Activated CD4-positive, alpha-beta T cell treated with anti-CD3 and anti-CD28 coated beads, Interleukin-2, amount 10 ng/mL, durations not matched to agents 24 days and 14 days (primary cell): ENCODE results near the gene RAB10. TPM values are rescaled to one million over a fixed set of nuclear protein-coding genes. Genes with fewer than 3 reads are reported as not detected.

Experiments
- DNase-seq: peaks from one replicate; pipeline ENCODE4 v3.0.0; 2022
- H3K27ac Mint-ChIP-seq: one replicate; pipeline ENCODE4 v1.8.0; 2022; ENCODE audit warnings: mild to moderate bottlenecking, mixed read lengths
- H3K27me3 Mint-ChIP-seq: one replicate; pipeline ENCODE4 v1.8.0; 2022; ENCODE audit warnings: mixed read lengths
- H3K36me3 Mint-ChIP-seq: one replicate; pipeline ENCODE4 v1.8.0; 2022; ENCODE audit warnings: low read depth, mild to moderate bottlenecking, mixed read lengths
- H3K4me1 Mint-ChIP-seq: one replicate; pipeline ENCODE4 v1.8.0; 2021; ENCODE audit warnings: mixed read lengths
- H3K4me3 Mint-ChIP-seq: one replicate; pipeline ENCODE4 v1.8.0; 2022; ENCODE audit warnings: mild to moderate bottlenecking, moderate library complexity, mixed read lengths
- H3K9me3 Mint-ChIP-seq: one replicate; pipeline ENCODE4 v1.8.0; 2021; ENCODE audit warnings: mixed read lengths
- intact Hi-C: fragments of 100-400 bp; cut with micrococcal nuclease; formaldehyde crosslinking; loops from one replicate; pipeline ENCODE4 v1.15.1; 2023
- total RNA-seq: library from RNA; stranded (reverse); gene quantifications from 2 replicates; pipeline ENCODE4 v1.2.3, GENCODE V29; 2022

RAB10 gene
- total RNA-seq, 1 donor from 2014 or later: 133 TPM

GRCh38 chr2:26184121-26184520, 150.2 kb downstream of the RAB10 start:
- Mint-ChIP-seq H3K27me3 (peaks cover 15% of the 10 kb centered on the region), H3K4me1 (peaks cover 17% of the 10 kb centered on the region), H3K9me3 (no peaks in the 10 kb centered on the region), H3K4me3 (peak overlapping the region; percentile 65), H3K27ac (peak overlapping the region; percentile 76), H3K36me3 (no peaks in the 10 kb centered on the region)
- no peak for DNase-seq
- intact Hi-C loops: loop anchor here (5.0 kb wide), 1 partner anchor 63 kb away; no protein-coding TSS in a partner anchor

DNA sequence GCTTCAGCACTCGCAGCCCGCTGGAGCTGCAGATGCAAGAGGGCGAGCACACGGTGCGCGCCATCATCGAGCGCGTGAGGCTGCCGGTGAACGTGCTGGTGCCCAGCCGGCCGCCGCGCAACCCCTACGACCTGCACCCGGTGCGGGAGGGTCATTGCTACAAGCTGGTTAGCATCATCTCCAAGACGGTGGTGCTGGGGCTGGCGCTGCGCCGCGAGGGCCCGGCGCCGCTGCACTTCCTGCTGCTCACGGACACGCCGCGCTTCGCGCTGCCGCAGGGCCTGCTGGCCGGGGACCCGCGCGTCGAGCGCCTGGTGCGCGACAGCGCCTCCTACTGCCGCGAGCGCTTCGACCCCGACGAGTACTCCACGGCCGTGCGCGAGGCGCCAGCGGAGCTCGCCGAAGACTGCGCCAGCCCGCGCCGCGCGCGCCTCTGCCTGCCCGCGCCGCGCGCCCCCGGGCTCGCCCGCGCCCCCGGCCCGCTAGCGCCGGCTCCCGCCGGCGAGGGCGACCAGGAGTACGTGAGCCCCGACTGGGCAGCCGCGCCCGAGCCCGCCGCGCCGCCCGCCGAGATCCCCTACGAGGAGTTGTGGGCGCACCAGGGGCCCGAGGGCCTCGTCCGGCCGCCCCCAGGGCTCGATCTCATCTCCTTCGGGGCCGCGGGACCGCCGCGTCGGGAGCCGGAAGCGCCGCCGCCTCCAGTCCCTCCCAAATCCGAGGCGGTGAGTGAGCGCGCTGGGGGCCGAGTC, 150.8 kb downstream of the RAB10 start:
- H3K4me3 Mint-ChIP-seq: peak overlapping the region; percentile 83
- peaks cover 13% of the 10 kb centered on the region for H3K4me1 Mint-ChIP-seq
- intact Hi-C loops: loop anchor here (5.0 kb wide), 1 partner anchor 63 kb away; no protein-coding TSS in a partner anchor
- no peaks in the 10 kb centered on the region for H3K9me3 Mint-ChIP-seq
- peak; percentile 97 for DNase-seq
- no peaks in the 10 kb centered on the region for H3K36me3 Mint-ChIP-seq
- H3K27me3 Mint-ChIP-seq: peaks cover 12% of the 10 kb centered on the region
- peak overlapping the region; percentile 58 for H3K27ac Mint-ChIP-seq

- Mint-ChIP-seq H3K9me3 (no peaks in the 10 kb centered on the region), H3K27me3 (peaks cover 7% of the 10 kb centered on the region), H3K27ac (peak overlapping the region; percentile 58), H3K36me3 (no peaks in the 10 kb centered on the region), H3K4me3 (peak overlapping the region; percentile 83), H3K4me1 (peaks cover 13% of the 10 kb centered on the region)
- intact Hi-C loops: no loop called here
- DNase-seq: no peak
Measured at GRCh38 chr2:26185304-26185928, 151.5 kb downstream of the RAB10 start.

DNA sequence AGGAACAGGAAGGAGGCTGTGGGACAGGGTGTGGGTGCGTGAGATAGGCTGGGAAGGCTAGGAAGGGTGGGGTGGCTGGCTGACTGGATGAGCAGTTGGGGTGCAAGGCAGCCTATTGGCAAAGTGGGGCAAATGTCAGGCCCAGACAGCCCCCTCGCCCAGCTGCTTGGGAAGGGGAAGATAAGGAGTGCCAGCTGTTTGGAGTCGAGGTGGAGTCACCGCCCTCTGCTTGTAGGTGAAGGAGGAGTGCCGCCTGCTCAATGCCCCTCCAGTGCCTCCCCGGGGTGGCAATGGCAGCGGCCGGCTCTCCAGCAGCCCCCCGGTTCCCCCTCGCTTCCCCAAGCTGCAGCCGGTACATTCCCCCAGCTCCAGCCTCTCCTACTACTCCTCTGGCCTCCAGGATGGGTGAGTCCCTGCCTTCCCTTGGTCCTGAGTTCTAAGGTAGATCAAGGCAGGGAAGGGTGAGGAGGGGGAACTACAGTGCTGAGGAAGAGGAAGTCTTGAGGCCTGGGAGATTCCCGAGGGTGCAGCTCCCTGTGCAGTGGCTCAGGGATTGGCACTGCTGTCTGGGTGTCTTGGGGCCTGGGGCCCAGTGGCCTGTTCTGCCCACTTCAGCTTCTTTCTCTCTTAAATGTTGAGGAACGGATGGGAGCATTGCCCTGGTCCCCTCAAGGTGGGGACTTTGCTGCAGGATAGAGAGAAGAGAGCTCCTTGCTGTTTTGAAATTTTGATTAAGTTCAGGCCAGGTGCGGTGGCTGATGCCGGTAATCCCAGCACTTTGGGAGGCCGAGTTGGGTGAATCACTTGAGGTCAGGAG, 152.3 kb downstream of the RAB10 start:
- H3K9me3 Mint-ChIP-seq: no peaks in the 10 kb centered on the region
- peaks cover 2% of the 10 kb centered on the region for H3K27me3 Mint-ChIP-seq
- intact Hi-C loops: no loop called here
- peaks cover 4% of the 10 kb centered on the region for H3K36me3 Mint-ChIP-seq
- DNase-seq: no peak
- peak overlapping the region; percentile 83 for H3K4me3 Mint-ChIP-seq
- peaks cover 13% of the 10 kb centered on the region for H3K4me1 Mint-ChIP-seq
- peak overlapping the region; percentile 14 for H3K27ac Mint-ChIP-seq

Other genes with a start within 250 kb of the RAB10 start
- gene ASXL2, start 155.6 kb upstream of the RAB10 start, total RNA-seq: 57.1 and 57.4 TPM in 2 replicates
- 6.2 and 6.7 TPM in 2 replicates for gene KIF3C, start 51.6 kb upstream of the RAB10 start, total RNA-seq
- 7.9 and 8.2 TPM in 2 replicates for gene GAREM2, start 139.0 kb downstream of the RAB10 start, total RNA-seq
- gene HADHA, start 210.5 kb downstream of the RAB10 start, total RNA-seq: 110 and 112 TPM in 2 replicates
- gene HADHB, start 210.9 kb downstream of the RAB10 start, total RNA-seq: 81.2 and 86.6 TPM in 2 replicates